GM10248 (cell line): Measurements from ENCODE around the gene TUBGCP3.

ENCODE experiments used
- CTCF ChIA-PET: fragments of 300-600 bp; sonication (Branson Sonifier 250); formaldehyde crosslinking; extraction: SDS; loops from one replicate; lab custom pipeline; 2021; ENCODE audit warnings: antibody characterized with exemption; lab: Yijun Ruan, JAX
- POLR2A ChIA-PET: fragments of 350-650 bp; sonication (Branson Sonifier 250); formaldehyde crosslinking; extraction: SDS; loops from one replicate; lab custom pipeline; 2020; ENCODE audit warnings: antibody characterized with exemption; lab: Yijun Ruan, JAX
- DNase-seq: peaks from one replicate; pipeline ENCODE4 v3.0.0; 2012; ENCODE audit errors: extremely low spot score
- TF ChIP-seq, protein P1 (sequence below): IDR thresholded peaks from 2 replicates; pipeline ENCODE4 v1.5.1; 2012; ENCODE audit warnings: mild to moderate bottlenecking, low read depth; ENCODE audit errors: extremely low read depth, missing control alignments, control extremely low read depth

Gene TUBGCP3

DNA sequence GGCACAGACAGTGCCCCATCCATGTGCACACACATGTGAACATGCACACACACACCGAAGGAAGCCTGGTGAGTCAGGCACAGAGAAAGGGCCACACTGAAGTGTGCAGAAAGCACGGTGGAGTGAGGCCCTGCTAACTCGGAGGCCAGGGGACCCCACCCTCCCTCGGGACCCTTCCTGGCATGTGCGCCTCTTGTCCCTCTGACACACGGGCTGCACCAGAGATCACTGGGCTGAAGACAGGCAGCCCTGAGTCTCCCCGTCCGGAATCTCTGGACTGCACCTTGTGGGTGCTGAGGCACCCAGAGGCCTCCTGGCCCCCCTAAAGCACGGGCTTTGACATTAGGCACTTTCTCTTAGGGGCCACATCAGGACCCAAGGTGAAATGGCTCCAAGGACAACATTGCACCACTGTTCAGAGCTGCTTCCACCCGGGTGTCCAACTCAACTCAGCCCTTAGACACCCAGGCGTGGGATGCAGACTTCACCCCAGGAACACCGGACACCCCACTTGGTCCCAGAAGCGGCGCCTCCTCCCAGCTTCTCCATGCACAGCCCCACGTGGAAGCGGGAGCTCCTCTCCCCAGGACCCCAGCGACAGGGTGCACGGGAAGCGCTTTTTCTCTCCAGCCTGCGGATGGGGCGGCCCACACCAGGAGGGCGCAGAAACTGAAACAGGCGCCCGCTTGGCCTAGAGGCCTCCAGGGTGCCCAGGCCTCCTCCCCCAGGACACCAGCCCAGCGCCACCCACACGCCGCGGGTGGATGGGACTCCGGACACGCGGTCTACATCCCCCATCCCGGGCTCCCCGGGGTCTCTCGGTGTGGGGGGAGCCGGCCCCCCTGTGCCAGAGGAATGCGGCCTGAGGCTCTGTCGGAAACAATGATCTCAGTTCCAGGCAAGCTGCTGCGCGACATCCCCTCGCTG is 121.6 kb downstream of the TUBGCP3 start:
- TF ChIP-seq, protein P1, sequence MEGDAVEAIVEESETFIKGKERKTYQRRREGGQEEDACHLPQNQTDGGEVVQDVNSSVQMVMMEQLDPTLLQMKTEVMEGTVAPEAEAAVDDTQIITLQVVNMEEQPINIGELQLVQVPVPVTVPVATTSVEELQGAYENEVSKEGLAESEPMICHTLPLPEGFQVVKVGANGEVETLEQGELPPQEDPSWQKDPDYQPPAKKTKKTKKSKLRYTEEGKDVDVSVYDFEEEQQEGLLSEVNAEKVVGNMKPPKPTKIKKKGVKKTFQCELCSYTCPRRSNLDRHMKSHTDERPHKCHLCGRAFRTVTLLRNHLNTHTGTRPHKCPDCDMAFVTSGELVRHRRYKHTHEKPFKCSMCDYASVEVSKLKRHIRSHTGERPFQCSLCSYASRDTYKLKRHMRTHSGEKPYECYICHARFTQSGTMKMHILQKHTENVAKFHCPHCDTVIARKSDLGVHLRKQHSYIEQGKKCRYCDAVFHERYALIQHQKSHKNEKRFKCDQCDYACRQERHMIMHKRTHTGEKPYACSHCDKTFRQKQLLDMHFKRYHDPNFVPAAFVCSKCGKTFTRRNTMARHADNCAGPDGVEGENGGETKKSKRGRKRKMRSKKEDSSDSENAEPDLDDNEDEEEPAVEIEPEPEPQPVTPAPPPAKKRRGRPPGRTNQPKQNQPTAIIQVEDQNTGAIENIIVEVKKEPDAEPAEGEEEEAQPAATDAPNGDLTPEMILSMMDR = no peak
- POLR2A ChIA-PET = no interaction called here
- CTCF ChIA-PET = no interaction called here
- DNase-seq = no peak

DNA sequence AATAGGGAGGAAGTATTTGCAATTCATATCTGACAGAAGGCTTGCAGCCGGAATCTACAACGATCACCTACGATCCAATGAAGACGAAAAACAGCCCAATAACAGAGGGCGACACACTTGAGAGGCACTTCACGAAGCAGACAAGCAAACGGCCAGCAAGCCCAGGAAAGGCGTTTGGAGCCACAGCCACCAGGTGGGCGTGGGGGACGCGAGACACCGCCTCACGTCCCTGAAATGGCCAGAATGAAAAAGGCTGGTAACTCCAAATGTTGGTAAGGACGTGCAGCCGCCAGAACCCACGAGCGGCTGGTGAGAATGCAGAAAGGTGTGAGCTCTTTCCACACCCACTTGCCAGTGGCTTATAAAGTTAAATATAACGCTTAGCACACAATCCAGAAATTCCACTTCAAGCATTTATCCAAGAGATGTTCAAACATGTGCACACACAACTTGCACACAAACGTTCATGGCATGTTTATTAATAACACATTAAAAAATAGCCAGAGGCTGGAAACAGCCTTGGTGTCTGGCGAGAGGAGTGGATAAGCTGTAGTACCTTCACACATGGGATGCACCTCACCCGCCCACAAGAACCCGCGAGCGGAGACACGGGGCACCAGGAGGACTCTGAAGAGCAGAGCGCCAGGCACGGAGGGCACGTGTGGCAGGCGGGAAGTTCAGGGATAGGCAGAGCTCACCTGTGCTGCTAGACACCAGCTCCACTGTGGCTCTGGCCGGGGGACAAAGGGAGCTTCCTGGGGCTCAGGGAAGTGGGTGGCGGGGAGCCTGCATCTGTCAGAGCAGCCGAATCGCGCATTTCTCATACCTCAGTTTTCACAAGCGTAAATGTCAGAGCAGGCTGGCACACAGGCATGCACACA is 122.5 kb downstream of the TUBGCP3 start:
- POLR2A ChIA-PET = no interaction called here
- CTCF ChIA-PET = interaction anchor here (1.2 kb wide), 1 partner anchor 11 kb away, joined by 4 read pairs; no protein-coding TSS in a partner anchor
- TF ChIP-seq, protein P1 = no peak
- no peak for DNase-seq

DNA sequence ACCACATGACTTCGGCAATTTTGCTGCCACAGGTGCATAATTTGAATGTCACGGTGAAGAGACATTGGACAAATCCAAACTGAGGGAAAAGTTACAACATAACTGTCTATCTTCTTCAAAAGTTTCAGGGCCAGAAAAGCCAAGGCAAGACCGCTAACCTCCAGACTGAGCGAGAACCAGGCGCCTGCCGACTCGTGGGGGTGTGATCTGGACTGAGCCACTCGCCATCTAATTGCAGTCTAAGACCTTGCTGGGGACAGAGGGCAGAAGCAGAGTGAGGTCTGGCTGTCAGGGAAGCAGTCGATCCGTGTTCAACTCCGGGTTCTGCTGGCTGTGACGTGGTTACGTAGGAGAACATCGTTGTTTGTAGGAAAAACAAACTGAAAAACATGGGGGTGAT is 123.2 kb downstream of the TUBGCP3 start:
- POLR2A ChIA-PET = no interaction called here
- TF ChIP-seq, protein P1 = no peak
- CTCF ChIA-PET = interaction anchor here (1.2 kb wide), 1 partner anchor 10 kb away, joined by 4 read pairs; no protein-coding TSS in a partner anchor
- no peak for DNase-seq

DNA sequence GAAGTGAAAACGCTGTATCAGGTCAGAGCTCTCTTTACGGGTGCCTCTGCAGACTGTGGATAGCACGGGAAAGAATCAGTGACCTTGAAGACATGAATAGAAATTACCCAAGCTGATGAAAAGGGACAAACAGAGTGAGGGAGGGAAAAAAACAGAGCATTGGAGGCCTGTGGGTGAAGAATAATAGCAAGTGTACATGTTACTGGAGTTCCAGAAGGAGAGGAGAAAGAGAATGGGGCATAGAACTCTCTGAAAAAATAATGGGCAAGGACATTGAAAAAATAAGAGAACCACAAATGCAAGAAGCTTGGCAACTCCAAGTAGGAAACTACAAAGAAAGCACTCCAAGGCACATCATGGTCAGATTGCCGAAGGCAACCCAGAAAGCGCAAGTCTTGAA is 125.5 kb downstream of the TUBGCP3 start:
- CTCF ChIA-PET = interaction anchor here (2.4 kb wide), 1 partner anchor 30 kb away, joined by 6 read pairs; no protein-coding TSS in a partner anchor

GRCh38 chr13:112457485-112457884 is 130.5 kb downstream of the TUBGCP3 start:
- ChIA-PET POLR2A (no interaction called here), CTCF (interaction anchor here (1.2 kb wide), 1 partner anchor 13 kb away, joined by 4 read pairs; no protein-coding TSS in a partner anchor)
- DNase-seq = no peak
- TF ChIP-seq, protein P1 = no peak

More for the DNA sequence above, 125.5 kb downstream of the TUBGCP3 start:
- DNase-seq = no peak
- TF ChIP-seq, protein P1 = no peak
- POLR2A ChIA-PET = no interaction called here

DNA sequence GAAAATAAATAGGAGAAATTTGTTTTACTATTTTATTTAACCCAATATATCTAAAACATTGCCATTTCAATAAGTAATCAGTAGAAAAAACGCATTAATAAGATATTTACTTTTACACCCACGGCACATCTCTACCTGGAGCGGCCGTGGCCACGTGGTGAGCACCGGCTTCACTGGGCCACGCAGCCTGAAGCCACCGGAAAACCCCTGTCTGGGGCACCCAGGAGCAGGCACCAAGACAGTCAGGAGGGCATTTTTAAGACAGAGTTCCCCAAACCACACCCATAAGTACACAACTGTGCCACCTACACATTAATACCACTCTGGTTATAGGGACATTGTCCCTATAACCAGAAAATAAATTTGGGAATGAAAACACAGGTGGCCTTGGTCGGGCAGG is 130.9 kb downstream of the TUBGCP3 start:
- POLR2A ChIA-PET = no interaction called here

More for the DNA sequence above, 130.9 kb downstream of the TUBGCP3 start:
- no peak for DNase-seq
- CTCF ChIA-PET = interaction anchor here (1.2 kb wide), 1 partner anchor 13 kb away, joined by 4 read pairs; no protein-coding TSS in a partner anchor
- TF ChIP-seq, protein P1 = no peak
